Liver (tissue), 9 donors: Measurements from ENCODE around the gene FBP1. TPM values are rescaled to one million over a fixed set of nuclear protein-coding genes. Genes with fewer than 3 reads are reported as not detected.

Experiments used
- DNase-seq: peaks from one replicate; pipeline ENCODE4 v3.0.0-alpha.2; 2017; ENCODE audit warnings: low spot score
- H3K27ac ChIP-seq, 2 donors: one replicate each; pipeline ENCODE4 v1.7.0; 2013; ENCODE audit warnings: inconsistent platforms in 2 of 2, low read length in 2 of 2, control low read depth in 1 of 2, low read depth in 1 of 2, mild to moderate bottlenecking in 1 of 2
- H3K27me3 ChIP-seq, 4 donors: one replicate each; pipeline versions ENCODE4 v1.6.1 to v1.7.0; 2013; ENCODE audit warnings: low read length in 3 of 4, inconsistent platforms in 1 of 4, mild to moderate bottlenecking in 1 of 4, moderate library complexity in 1 of 4; ENCODE audit not compliant: control insufficient read depth in 4 of 4, insufficient read depth in 4 of 4
- H3K36me3 ChIP-seq, 4 donors: one replicate each; pipeline versions ENCODE4 v1.6.1 to v1.7.0; 2013; ENCODE audit warnings: low read length in 3 of 4, mild to moderate bottlenecking in 3 of 4, low read depth in 1 of 4, moderate library complexity in 1 of 4; ENCODE audit not compliant: control insufficient read depth in 4 of 4, insufficient read depth in 3 of 4
- H3K4me1 ChIP-seq, 4 donors: one replicate each; pipeline versions ENCODE4 v1.6.1 to v1.7.0; 2013; ENCODE audit warnings: low read length in 3 of 4, mild to moderate bottlenecking in 3 of 4, moderate library complexity in 1 of 4; ENCODE audit not compliant: control insufficient read depth in 4 of 4, insufficient read depth in 4 of 4
- H3K4me3 ChIP-seq, 3 donors: one replicate each; pipeline versions ENCODE4 v1.6.1 to v1.7.0; 2013; ENCODE audit warnings: low read length in 3 of 3, control low read depth in 1 of 3, low read depth in 1 of 3, mild to moderate bottlenecking in 1 of 3
- H3K9ac ChIP-seq, 2 donors: one replicate each; pipeline ENCODE4 v1.7.0; 2013; ENCODE audit warnings: low read length in 2 of 2, mild to moderate bottlenecking in 2 of 2, moderate library complexity in 2 of 2, control low read depth in 1 of 2, low read depth in 1 of 2
- H3K9me3 ChIP-seq, 4 donors: one replicate each; pipeline versions ENCODE4 v1.6.1 to v1.7.0; 2013; ENCODE audit warnings: low read length in 3 of 4; ENCODE audit not compliant: control insufficient read depth in 4 of 4
- ATF3 ChIP-seq: IDR thresholded peaks from 2 replicates; pipeline ENCODE4 v1.6.1; 2016; ENCODE audit warnings: antibody characterized with exemption
- CTCF ChIP-seq: fragments of 150-350 bp; IDR thresholded peaks from 2 replicates; pipeline ENCODE4 v1.5.1; 2017; ENCODE audit warnings: improper control_type of control experiment, low read depth, low read length; ENCODE audit not compliant: missing input control
- EGR1 ChIP-seq, 2 donors: IDR thresholded peaks; 2 replicates each; pipeline ENCODE4 v1.6.1; 2016 to 2018; ENCODE audit warnings: antibody characterized with exemption in 2 of 2, low read depth in 2 of 2
- FOXA1 ChIP-seq: IDR thresholded peaks from 2 replicates; pipeline ENCODE4 v1.6.1; 2016; ENCODE audit warnings: antibody characterized with exemption
- FOXA2 ChIP-seq: IDR thresholded peaks from 2 replicates; pipeline ENCODE4 v1.6.1; 2016; ENCODE audit warnings: antibody characterized with exemption
- GABPA ChIP-seq, 2 donors: IDR thresholded peaks in 1 of 2; conservative IDR thresholded peaks in 1 of 2; 2 replicates each; pipeline ENCODE4 v1.6.1; 2016; ENCODE audit warnings: antibody characterized with exemption in 2 of 2, mild to moderate bottlenecking in 1 of 2, moderate library complexity in 1 of 2
- HNF4G ChIP-seq: IDR thresholded peaks from 2 replicates; pipeline ENCODE4 v1.6.1; 2016; ENCODE audit warnings: antibody characterized with exemption
- JUND ChIP-seq, 2 donors: IDR thresholded peaks; 2 replicates each; pipeline ENCODE4 v1.6.1; 2016; ENCODE audit warnings: antibody characterized with exemption in 2 of 2
- MAX ChIP-seq: IDR thresholded peaks from 2 replicates; pipeline ENCODE4 v1.6.1; 2016; ENCODE audit warnings: antibody characterized with exemption
- RAD21 ChIP-seq, 2 donors: IDR thresholded peaks; 2 replicates each; pipeline ENCODE4 v1.6.1; 2016; ENCODE audit warnings: antibody characterized with exemption in 2 of 2, mild to moderate bottlenecking in 2 of 2
- REST ChIP-seq: IDR thresholded peaks from 2 replicates; pipeline ENCODE4 v1.6.1; 2016; ENCODE audit warnings: antibody characterized with exemption, mild to moderate bottlenecking
- RXRA ChIP-seq, 2 donors: IDR thresholded peaks; 2 replicates each; pipeline ENCODE4 v1.6.1; 2017 to 2018; ENCODE audit warnings: antibody characterized with exemption in 2 of 2, mild to moderate bottlenecking in 1 of 2
- SP1 ChIP-seq: IDR thresholded peaks from 2 replicates; pipeline ENCODE4 v1.6.1; 2018; ENCODE audit warnings: antibody characterized with exemption, mild to moderate bottlenecking
- TAF1 ChIP-seq: conservative IDR thresholded peaks from 2 replicates; pipeline ENCODE4 v1.6.1; 2016; ENCODE audit warnings: antibody characterized with exemption, mild to moderate bottlenecking
- YY1 ChIP-seq: IDR thresholded peaks from 2 replicates; pipeline ENCODE4 v1.6.1; 2016; ENCODE audit warnings: antibody characterized with exemption, mild to moderate bottlenecking
- ZBTB33 ChIP-seq: IDR thresholded peaks from 2 replicates; pipeline ENCODE4 v1.6.1; 2016; ENCODE audit warnings: antibody characterized with exemption
- WGBS: extraction: QIAGEN DNeasy Blood & Tissue Kit; methylation state at CpG from one replicate; pipeline ENCODE4 v1.1.7; 2013; 5-methylcytosine and 5-hydroxymethylcytosine counted together
- polyA plus RNA-seq, 2 donors: library from polyadenylated mRNA; stranded (reverse) in 1 of 2; unstranded in 1 of 2; fragments of 200-250 nt in 1 of 2; fragments of >200 nt in 1 of 2; fragmentation: Nextera tagmentation in 1 of 2; extraction: Ambion mirVana in 1 of 2; gene quantifications; one replicate each; pipeline versions ENCODE4 v1.2.1 to v1.2.3, GENCODE V29; 2013 to 2015
- total RNA-seq, 2 donors: library from RNA; depleted of rRNA; stranded (reverse); fragments of >200 nt; gene quantifications; one replicate each; pipeline ENCODE4 v1.2.3, GENCODE V29; 2014
- donor health status: healthy.
- donor health status: healthy.
- donor health status: healthy.
- donor health status: healthy.
- donor health status: healthy.

The FBP1 gene
- total and polyA plus RNA-seq, 4 donors: 27.8 to 574 (median 317) TPM

- no peak for DNase-seq
- Histone ChIP-seq H3K9me3 (no peaks in the 10 kb centered on the region), H3K4me1 (no peaks in the 10 kb centered on the region), H3K27ac (no peak overlapping the region), H3K4me3 (no peak overlapping the region), H3K36me3 (no peaks in the 10 kb centered on the region), H3K9ac (no peak overlapping the region), H3K27me3 (no peaks in the 10 kb centered on the region)
- TF ChIP-seq RAD21 (IDR thresholded peaks at IDR 0.05): no peak
- no peak for TF ChIP-seq YY1
- TF ChIP-seq SP1: no peak
- TF ChIP-seq ZBTB33: no peak
- no peak for TF ChIP-seq FOXA1
- TF ChIP-seq FOXA2: no peak
- no peak for TF ChIP-seq GABPA (IDR thresholded peaks at IDR 0.05 in 1 of 2, conservative IDR thresholded peaks at IDR 0.05 in 1 of 2)
- whole genome bisulfite sequencing: 97% methylated on average over 4 of the region's 4 CpGs
Observed at GRCh38 chr9:94650949-94651348, 11.6 kb upstream of the FBP1 start.

- H3K4me1 ChIP-seq: no peaks in the 10 kb centered on the region
- no peak overlapping the region for H3K27ac ChIP-seq
- 84% methylated on average over 12 of the region's 12 CpGs for WGBS
- no peaks in the 10 kb centered on the region for H3K36me3 ChIP-seq
- no peaks in the 10 kb centered on the region for H3K9me3 ChIP-seq
- DNase-seq: no peak
- H3K9ac ChIP-seq: no peak overlapping the region
- no peaks in the 10 kb centered on the region for H3K27me3 ChIP-seq
- no peak for TF ChIP-seq GABPA (IDR thresholded peaks at IDR 0.05 in 1 of 2, conservative IDR thresholded peaks at IDR 0.05 in 1 of 2)
- TF ChIP-seq JUND (IDR thresholded peaks at IDR 0.05): no peak
- TF ChIP-seq RXRA (IDR thresholded peaks at IDR 0.05): no peak
- no peak for TF ChIP-seq ATF3
- no peak for TF ChIP-seq RAD21 (IDR thresholded peaks at IDR 0.05)
- TF ChIP-seq HNF4G: no peak
- TF ChIP-seq FOXA1: no peak
- TF ChIP-seq REST: no peak
- no peak for TF ChIP-seq MAX
- TF ChIP-seq CTCF: no peak
- TF ChIP-seq FOXA2: no peak
- no peak for TF ChIP-seq YY1
- TF ChIP-seq ZBTB33: no peak
- no peak for TF ChIP-seq TAF1
- no peak for TF ChIP-seq SP1
- TF ChIP-seq EGR1 (IDR thresholded peaks at IDR 0.05; ENCODE audit: low read depth in 2 of 2): no peak
- no peak overlapping the region for H3K4me3 ChIP-seq
Observed at GRCh38 chr9:94649100-94649819, 9.9 kb upstream of the FBP1 start.
